GM18909 (cell line): Measurements from ENCODE around the gene ADGRF1.

Experiments used
- ATAC-seq: cut with Tn5 transposase; IDR thresholded peaks from one replicate; pipeline ENCODE4 v1.9.1; 2021; ENCODE audit warnings: mild to moderate bottlenecking; ENCODE audit not compliant: unreplicated experiment, poor library complexity

Gene ADGRF1

GRCh38 chr6:46990031-46990644 is 52.0 kb downstream of the ADGRF1 start:
- ATAC-seq, result no peak

DNA sequence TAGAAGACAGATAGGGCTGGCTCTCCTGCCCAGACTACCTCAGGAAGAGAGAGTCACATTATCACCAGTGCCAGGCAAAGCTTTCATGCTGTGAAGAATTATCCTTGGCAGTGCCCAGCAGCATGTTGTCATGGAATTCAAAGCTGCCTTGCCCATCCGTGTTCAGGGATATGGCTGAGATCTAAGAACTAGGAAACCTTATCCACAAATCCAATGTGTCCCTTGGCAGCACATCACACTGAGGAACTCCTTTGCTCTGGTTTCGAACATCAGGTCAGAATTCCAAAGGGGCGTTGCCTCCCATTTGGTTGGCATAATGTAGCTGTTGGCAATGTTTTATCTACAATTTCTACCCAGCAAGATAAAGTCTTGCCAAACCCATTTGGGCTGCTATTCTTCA is 52.7 kb downstream of the ADGRF1 start:
- no peak for ATAC-seq

- ATAC-seq, result no peak
Observed at GRCh38 chr6:46985943-46986342, 56.2 kb downstream of the ADGRF1 start.

- ATAC-seq, result no peak
Observed at GRCh38 chr6:46983007-46983411, 59.1 kb downstream of the ADGRF1 start.

- no peak for ATAC-seq
Observed at GRCh38 chr6:46979206-46979605, 62.9 kb downstream of the ADGRF1 start.

GRCh38 chr6:46974786-46975185 is 67.3 kb downstream of the ADGRF1 start:
- ATAC-seq, result no peak

GRCh38 chr6:46973029-46973428 is 69.1 kb downstream of the ADGRF1 start:
- ATAC-seq, result no peak

GRCh38 chr6:46972531-46972930 is 69.6 kb downstream of the ADGRF1 start:
- ATAC-seq, result no peak

DNA sequence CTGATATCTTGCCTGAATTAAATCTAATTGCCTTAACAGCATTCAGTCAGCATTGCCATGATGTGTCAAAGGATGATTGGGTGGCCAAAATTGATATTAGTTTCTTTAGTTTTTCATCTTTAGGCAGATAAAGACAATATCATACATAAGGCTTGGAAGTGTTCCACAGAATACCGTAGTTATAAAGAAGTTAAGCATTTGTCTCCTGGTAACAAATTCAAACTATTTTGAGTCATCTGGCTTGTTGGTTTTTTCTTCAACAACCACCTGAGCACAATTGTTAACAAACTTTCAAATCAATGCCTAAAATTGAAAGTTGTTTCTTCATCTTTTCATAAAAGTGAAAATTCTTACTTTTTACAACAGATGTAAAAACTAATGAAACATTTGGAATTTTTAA is 72.9 kb downstream of the ADGRF1 start:
- ATAC-seq, result no peak

DNA sequence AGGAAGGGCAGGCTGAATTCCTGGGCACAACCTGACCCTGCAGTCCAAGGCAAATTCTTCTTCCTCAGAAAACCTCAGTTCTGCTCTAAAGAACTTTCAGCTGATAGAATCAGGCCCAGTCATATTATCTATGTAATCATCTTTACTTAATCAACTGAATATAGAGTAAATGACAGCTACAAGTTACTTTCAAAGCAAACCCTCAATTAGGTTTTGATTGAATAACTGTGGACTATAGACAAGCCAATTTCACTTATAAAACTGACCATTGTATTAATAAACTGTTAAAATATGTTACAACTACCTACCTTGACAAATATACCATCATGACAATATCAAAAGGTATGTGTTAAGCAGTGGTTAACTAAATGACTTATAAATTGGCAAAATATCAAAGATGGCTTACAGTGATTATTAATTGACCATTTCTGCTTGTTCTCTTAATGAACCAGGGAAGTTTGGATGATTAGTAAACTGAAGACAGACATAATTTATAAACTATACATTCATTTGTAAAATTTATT is 74.2 kb downstream of the ADGRF1 start:
- no peak for ATAC-seq

DNA sequence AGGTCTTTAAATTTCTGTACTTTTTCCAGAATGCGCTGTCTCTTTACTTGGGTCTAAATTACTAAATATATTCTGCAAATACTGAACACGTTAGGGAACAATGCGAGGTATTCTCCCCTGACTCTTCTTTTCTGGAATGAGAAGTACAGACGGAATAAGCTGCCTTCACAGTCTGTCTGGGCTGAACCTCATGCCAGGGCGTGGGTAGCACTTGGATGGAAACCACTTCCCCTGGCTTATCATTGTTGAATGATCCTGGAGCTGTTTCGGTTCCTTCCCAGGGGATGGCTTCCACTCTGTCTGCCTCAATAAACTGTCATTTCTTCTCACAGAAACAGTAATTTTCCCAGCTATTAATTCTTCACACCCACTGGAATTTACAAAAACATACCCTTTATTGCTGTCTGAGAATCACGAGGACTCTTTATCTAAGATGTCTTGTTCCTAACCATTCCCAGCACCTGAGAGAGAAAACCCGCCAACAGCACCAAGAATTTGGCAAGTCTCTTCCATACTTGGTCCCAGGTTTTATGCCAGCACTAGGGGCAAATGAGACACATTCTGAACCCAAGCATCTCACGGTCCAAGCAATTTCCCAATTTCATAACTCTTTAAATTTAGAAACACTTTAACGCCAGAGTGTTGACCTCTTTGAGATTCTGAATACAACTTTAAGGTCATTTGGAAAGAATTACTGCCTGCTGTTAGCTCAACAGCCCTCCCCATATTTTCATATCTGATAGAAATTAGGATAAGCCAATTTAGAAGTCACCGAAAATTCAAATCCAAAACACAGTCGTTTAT is 77.2 kb downstream of the ADGRF1 start:
- ATAC-seq, result no peak

GRCh38 chr6:46963626-46964025 is 78.5 kb downstream of the ADGRF1 start:
- ATAC-seq, result no peak

DNA sequence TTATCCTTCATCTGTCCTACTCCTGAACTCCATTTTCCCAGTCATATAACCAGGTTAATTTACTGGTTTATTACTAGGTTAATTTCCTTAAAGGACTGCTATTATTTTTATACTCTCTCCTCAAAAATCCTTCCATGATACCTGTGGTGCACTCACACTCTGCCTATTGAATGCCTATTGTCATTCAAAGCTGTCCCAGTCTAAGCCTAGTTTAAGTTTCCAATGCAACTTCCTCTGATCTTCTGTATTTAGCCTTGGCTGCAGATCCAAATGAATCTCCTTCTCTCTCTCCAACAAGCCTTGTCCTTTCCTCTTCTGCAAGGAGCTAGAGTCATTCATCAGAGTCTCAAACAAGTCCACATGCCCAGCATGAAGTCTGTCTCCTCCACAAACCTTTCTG is 79.1 kb downstream of the ADGRF1 start:
- no peak for ATAC-seq

- no peak for ATAC-seq
Observed at GRCh38 chr6:46961711-46962110, 80.4 kb downstream of the ADGRF1 start.

GRCh38 chr6:46961232-46961631 is 80.9 kb downstream of the ADGRF1 start:
- no peak for ATAC-seq

GRCh38 chr6:46959419-46959818 is 82.7 kb downstream of the ADGRF1 start:
- ATAC-seq, result no peak

GRCh38 chr6:46956409-46956808 is 85.7 kb downstream of the ADGRF1 start:
- ATAC-seq, result no peak

GRCh38 chr6:46954837-46955451 is 87.2 kb downstream of the ADGRF1 start:
- ATAC-seq, result no peak

DNA sequence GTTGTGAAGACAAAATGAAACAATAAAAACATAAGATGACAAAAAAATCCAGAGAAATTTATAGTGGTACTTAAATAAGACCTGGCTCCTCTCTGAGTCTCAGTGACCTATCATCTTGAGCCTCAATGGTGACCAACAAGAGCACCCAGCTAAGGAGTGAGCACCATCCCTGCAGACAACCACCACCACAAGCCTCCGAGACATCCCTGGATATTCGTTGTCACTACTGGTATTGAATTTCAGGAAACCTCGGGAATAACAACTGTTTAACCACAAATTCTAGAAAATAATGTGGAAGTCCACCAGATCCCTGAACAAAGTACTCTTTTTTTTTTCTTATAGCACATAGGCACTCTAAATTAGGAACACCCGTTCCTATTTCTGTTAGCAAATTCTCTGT is 88.2 kb downstream of the ADGRF1 start:
- ATAC-seq, result no peak

DNA sequence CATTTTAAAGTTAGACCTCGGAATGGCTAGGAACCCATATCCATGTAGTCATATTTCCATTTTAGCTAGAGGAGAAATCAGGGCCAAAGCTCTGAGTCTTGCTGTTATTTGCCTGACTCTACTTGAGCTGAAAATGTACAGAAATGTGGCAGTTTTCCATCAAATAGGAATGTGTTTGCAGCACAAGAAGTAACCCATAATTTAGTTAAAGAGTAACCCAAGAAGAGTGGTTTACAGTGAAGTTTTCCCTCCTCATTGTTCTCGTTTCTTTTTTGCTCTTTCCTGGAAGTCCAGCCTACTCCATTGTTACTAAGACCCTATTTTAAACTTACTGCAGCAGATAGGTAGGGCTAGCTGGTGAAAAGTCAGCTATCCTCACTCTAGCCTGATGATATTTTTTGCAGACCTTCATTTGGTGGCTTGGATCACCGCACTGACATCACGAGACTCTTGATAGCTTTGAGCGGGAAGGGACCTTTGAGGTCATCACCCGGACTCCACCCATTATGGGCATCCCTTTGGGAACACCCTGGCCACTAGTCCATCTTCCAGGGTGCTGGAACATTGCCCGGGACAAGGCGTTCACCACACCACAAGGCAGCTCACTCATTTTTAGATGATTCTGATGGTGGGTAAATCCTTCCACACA is 92.4 kb downstream of the ADGRF1 start:
- no peak for ATAC-seq

DNA sequence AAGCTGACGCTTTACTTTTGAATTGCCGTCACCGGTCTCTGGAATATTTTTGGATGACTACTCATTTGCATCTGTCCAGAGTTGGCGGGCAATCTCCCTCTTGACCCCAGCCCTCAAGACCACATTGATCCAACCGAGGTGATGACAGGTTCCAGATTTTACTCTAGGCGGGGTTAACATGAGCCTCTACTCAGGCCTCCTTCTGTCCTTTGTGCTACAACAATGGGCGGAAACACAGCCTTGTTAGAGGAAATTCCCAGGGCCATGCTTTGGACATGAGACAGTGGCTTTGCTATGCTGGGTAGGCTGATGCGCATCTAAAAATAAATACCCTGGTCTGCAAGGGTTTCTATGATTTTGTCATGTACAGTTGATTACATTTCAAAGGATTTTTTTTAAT is 93.4 kb downstream of the ADGRF1 start:
- ATAC-seq, result no peak
